Measurements from ENCODE around the gene SEMA5A. TPM values are rescaled to one million over a fixed set of nuclear protein-coding genes. Genes with fewer than 3 reads are reported as not detected.

SEMA5A gene
- total RNA-seq, 2 donors from 2014 or later, result 13.3 to 17.6 TPM

DNA sequence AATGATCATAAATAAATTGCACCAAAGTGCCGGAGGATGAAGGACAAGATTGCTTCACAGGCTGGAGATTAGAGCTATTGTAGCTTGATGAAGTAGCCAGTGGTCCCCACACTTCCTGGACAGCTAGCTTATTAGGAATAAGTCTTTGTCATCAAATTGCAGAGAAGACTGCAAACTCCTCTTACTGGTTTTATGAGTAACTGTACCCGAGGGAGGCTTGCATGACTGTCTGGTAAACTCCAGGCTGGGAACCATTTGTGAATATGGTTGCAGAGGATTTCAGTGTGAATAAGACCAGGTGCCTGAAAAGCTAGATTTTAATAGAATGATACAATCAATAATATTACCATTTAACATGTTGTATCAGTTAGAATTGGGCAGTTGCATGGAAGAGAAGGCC, 36.5 kb upstream of the SEMA5A start:
- no peak for ATAC-seq (ENCODE audit: insufficient number of reproducible peaks, low FRiP score, low read depth)
- H3K36me3 ChIP-seq, result no peaks in the 10 kb centered on the region
- no peak overlapping the region for H3K4me3 ChIP-seq
- no peaks in the 10 kb centered on the region for H3K9me3 ChIP-seq
- H3K4me1 ChIP-seq (ENCODE audit: control insufficient read depth in 1 of 2, low read depth in 2 of 2), result no peaks in the 10 kb centered on the region
- DNase-seq (ENCODE audit: low spot score), result no peak
- TF ChIP-seq, protein P1, sequence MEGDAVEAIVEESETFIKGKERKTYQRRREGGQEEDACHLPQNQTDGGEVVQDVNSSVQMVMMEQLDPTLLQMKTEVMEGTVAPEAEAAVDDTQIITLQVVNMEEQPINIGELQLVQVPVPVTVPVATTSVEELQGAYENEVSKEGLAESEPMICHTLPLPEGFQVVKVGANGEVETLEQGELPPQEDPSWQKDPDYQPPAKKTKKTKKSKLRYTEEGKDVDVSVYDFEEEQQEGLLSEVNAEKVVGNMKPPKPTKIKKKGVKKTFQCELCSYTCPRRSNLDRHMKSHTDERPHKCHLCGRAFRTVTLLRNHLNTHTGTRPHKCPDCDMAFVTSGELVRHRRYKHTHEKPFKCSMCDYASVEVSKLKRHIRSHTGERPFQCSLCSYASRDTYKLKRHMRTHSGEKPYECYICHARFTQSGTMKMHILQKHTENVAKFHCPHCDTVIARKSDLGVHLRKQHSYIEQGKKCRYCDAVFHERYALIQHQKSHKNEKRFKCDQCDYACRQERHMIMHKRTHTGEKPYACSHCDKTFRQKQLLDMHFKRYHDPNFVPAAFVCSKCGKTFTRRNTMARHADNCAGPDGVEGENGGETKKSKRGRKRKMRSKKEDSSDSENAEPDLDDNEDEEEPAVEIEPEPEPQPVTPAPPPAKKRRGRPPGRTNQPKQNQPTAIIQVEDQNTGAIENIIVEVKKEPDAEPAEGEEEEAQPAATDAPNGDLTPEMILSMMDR (IDR thresholded peaks at IDR 0.05), result no peak
- no peak overlapping the region for H3K27ac ChIP-seq
- H3K27me3 ChIP-seq (replicated peaks; ENCODE audit: insufficient read depth), result no peaks in the 10 kb centered on the region

- DNase-seq (ENCODE audit: low spot score), result no peak
- TF ChIP-seq, protein P1 (IDR thresholded peaks at IDR 0.05), result no peak
- no peaks in the 10 kb centered on the region for H3K9me3 ChIP-seq
- H3K4me3 ChIP-seq, result no peak overlapping the region
- H3K36me3 ChIP-seq, result no peaks in the 10 kb centered on the region
- ATAC-seq (ENCODE audit: insufficient number of reproducible peaks, low FRiP score, low read depth), result no peak
- no peak overlapping the region for H3K27ac ChIP-seq
- H3K4me1 ChIP-seq (ENCODE audit: control insufficient read depth in 1 of 2, low read depth in 2 of 2), result no peaks in the 10 kb centered on the region
- H3K27me3 ChIP-seq (replicated peaks; ENCODE audit: insufficient read depth), result peaks cover 3% of the 10 kb centered on the region
Observed at GRCh38 chr5:9573796-9574195, 27.9 kb upstream of the SEMA5A start.

DNA sequence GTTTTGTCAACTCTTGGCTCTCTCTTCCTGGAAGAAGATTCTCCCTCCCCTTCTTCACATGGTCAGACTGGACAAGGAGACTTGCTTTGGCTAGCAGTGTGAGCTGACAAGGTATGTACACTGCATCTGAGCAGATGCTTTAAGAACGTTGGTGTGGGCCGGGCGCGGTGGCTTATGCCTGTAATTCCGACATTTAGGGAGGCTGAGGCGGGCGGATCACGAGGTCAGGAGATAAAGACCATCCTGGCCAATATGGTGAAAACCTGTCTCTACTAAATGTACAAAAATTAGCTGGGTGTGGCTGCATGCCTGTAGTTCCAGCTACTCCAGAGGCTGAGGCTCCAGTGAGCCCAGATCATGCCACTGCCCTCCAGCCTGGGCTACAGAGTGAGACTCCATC, 26.4 kb upstream of the SEMA5A start:
- TF ChIP-seq, protein P1 (IDR thresholded peaks at IDR 0.05), result no peak
- Histone ChIP-seq H3K27me3 (replicated peaks; ENCODE audit: insufficient read depth) (peaks cover 3% of the 10 kb centered on the region), H3K27ac (no peak overlapping the region), H3K4me1 (ENCODE audit: control insufficient read depth in 1 of 2, low read depth in 2 of 2) (no peaks in the 10 kb centered on the region), H3K4me3 (no peak overlapping the region), H3K9me3 (no peaks in the 10 kb centered on the region), H3K36me3 (no peaks in the 10 kb centered on the region)
- ATAC-seq (ENCODE audit: insufficient number of reproducible peaks, low FRiP score, low read depth) (no peak), DNase-seq (ENCODE audit: low spot score) (no peak)

GRCh38 chr5:9570876-9571275, 25.0 kb upstream of the SEMA5A start:
- H3K4me1 ChIP-seq (ENCODE audit: control insufficient read depth in 1 of 2, low read depth in 2 of 2), result no peaks in the 10 kb centered on the region
- TF ChIP-seq, protein P1 (IDR thresholded peaks at IDR 0.05), result no peak
- DNase-seq (ENCODE audit: low spot score) (no peak), ATAC-seq (ENCODE audit: insufficient number of reproducible peaks, low FRiP score, low read depth) (no peak)
- no peaks in the 10 kb centered on the region for H3K9me3 ChIP-seq
- H3K27ac ChIP-seq, result no peak overlapping the region
- H3K4me3 ChIP-seq, result no peak overlapping the region
- H3K36me3 ChIP-seq, result no peaks in the 10 kb centered on the region
- peaks cover 3% of the 10 kb centered on the region for H3K27me3 ChIP-seq (replicated peaks; ENCODE audit: insufficient read depth)

DNA sequence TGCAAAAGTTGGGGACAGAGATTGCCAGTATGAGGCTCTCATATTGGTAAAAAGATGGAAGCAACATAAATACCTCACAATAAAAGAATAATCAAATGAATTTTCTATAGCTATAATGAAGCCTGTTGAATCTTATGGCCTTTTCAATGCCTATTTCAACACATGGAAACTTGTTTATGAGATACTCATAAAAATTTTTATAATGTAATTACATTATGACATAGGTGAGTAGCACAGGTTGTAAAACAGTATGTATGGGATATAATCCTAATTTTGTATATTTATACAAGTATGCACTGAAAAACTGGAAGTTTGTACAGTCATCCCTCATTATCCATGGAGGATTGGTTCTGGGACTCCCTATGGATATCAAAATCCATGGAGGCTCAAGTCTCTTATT, 21.2 kb upstream of the SEMA5A start:
- Histone ChIP-seq H3K4me1 (ENCODE audit: control insufficient read depth in 1 of 2, low read depth in 2 of 2) (no peaks in the 10 kb centered on the region), H3K4me3 (no peak overlapping the region), H3K27me3 (replicated peaks; ENCODE audit: insufficient read depth) (peaks cover 3% of the 10 kb centered on the region), H3K27ac (no peak overlapping the region), H3K9me3 (no peaks in the 10 kb centered on the region), H3K36me3 (no peaks in the 10 kb centered on the region)
- ATAC-seq (ENCODE audit: insufficient number of reproducible peaks, low FRiP score, low read depth), result no peak
- DNase-seq (ENCODE audit: low spot score), result no peak
- TF ChIP-seq, protein P1 (IDR thresholded peaks at IDR 0.05), result no peak
